K562 (cell line): ENCODE measurements around the gene ARHGEF17.

Experiments
- CHD2 ChIP-seq: IDR thresholded peaks from 2 replicates; pipeline ENCODE4 v1.6.1; 2011; ENCODE audit warnings: low read depth, low read length
- FOXJ2 ChIP-seq: fragments of 200-800 bp; sonication (Bioruptor generic); IDR thresholded peaks from 2 replicates; pipeline ENCODE4 v1.6.1; 2016; ENCODE audit warnings: missing genetic modification characterization, missing compliant biosample characterization
- HDGF ChIP-seq: fragments of 450-650 bp; IDR thresholded peaks from 2 replicates; pipeline ENCODE4 v1.6.1; 2016
- POLR2AphosphoS5 ChIP-seq: IDR thresholded peaks from 2 replicates; pipeline ENCODE4 v1.6.1; 2011; ENCODE audit warnings: mild to moderate bottlenecking, low read depth, low read length, moderate library complexity; ENCODE audit not compliant: control insufficient read depth, insufficient read depth
- TF ChIP-seq, protein P1 (sequence below): fragments of 450-650 bp; IDR thresholded peaks from 2 replicates; pipeline ENCODE4 v1.6.1; 2017; ENCODE audit warnings: antibody characterized with exemption, mild to moderate bottlenecking
- TF ChIP-seq, protein P2 (sequence below): IDR thresholded peaks from 2 replicates; pipeline ENCODE4 v1.6.1; 2012; ENCODE audit warnings: low read depth, low read length, improper control_type of control experiment, borderline replicate concordance

DNA sequence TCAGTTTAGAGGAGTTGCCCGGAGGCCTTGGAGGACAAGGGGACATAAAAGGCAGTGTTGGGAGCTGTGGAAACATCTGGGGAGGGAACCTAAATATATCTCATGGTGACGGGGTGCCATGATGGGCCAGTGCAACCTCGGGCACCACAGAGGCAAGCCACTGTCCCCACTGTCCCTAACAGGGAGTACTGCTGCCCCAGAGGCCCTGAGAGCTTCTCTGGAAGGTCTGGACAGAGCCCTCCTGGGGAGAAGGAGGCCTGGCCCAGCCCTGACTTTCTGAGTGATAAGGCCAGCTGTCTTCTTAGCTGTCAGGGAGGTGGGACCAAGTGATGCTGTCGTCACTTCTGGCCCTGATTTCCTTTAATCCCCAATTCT lies 41.4 kb upstream of the ARHGEF17 start:
- TF ChIP-seq, protein P1, sequence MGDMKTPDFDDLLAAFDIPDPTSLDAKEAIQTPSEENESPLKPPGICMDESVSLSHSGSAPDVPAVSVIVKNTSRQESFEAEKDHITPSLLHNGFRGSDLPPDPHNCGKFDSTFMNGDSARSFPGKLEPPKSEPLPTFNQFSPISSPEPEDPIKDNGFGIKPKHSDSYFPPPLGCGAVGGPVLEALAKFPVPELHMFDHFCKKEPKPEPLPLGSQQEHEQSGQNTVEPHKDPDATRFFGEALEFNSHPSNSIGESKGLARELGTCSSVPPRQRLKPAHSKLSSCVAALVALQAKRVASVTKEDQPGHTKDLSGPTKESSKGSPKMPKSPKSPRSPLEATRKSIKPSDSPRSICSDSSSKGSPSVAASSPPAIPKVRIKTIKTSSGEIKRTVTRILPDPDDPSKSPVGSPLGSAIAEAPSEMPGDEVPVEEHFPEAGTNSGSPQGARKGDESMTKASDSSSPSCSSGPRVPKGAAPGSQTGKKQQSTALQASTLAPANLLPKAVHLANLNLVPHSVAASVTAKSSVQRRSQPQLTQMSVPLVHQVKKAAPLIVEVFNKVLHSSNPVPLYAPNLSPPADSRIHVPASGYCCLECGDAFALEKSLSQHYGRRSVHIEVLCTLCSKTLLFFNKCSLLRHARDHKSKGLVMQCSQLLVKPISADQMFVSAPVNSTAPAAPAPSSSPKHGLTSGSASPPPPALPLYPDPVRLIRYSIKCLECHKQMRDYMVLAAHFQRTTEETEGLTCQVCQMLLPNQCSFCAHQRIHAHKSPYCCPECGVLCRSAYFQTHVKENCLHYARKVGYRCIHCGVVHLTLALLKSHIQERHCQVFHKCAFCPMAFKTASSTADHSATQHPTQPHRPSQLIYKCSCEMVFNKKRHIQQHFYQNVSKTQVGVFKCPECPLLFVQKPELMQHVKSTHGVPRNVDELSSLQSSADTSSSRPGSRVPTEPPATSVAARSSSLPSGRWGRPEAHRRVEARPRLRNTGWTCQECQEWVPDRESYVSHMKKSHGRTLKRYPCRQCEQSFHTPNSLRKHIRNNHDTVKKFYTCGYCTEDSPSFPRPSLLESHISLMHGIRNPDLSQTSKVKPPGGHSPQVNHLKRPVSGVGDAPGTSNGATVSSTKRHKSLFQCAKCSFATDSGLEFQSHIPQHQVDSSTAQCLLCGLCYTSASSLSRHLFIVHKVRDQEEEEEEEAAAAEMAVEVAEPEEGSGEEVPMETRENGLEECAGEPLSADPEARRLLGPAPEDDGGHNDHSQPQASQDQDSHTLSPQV: no peak
- TF ChIP-seq, protein P2, sequence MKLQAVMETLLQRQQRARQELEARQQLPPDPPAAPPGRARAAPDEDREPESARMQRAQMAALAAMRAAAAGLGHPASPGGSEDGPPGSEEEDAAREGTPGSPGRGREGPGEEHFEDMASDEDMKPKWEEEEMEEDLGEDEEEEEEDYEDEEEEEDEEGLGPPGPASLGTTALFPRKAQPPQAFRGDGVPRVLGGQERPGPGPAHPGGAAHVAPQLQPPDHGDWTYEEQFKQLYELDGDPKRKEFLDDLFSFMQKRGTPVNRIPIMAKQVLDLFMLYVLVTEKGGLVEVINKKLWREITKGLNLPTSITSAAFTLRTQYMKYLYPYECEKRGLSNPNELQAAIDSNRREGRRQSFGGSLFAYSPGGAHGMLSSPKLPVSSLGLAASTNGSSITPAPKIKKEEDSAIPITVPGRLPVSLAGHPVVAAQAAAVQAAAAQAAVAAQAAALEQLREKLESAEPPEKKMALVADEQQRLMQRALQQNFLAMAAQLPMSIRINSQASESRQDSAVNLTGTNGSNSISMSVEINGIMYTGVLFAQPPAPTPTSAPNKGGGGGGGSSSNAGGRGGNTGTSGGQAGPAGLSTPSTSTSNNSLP: no peak
- TF ChIP-seq POLR2AphosphoS5 (no peak), HDGF (no peak), CHD2 (no peak), FOXJ2 (tag) (no peak)
